Fibroblast of mammary gland (primary cell): Measurements from ENCODE around the gene ELMO1.
A peak's percentile ranks its signal among the peaks of the same experiment; 100 is the strongest.

Experiments used
- DNase-seq: peaks from one replicate; pipeline ENCODE4 v3.0.0-alpha.2; 2010; ENCODE audit warnings: low read depth
- H3K4me3 ChIP-seq: 2 replicates; pipeline ENCODE4 v1.5.1; 2011; ENCODE audit warnings: low read depth, mild to moderate bottlenecking, low read length, moderate library complexity; ENCODE audit not compliant: control insufficient read depth
- TF ChIP-seq, protein P1 (sequence below): conservative IDR thresholded peaks from 2 replicates; pipeline ENCODE4 v1.5.1; 2011; ENCODE audit warnings: low read depth, low read length, inconsistent platforms; ENCODE audit not compliant: control insufficient read depth, insufficient read depth

ELMO1 gene

DNA sequence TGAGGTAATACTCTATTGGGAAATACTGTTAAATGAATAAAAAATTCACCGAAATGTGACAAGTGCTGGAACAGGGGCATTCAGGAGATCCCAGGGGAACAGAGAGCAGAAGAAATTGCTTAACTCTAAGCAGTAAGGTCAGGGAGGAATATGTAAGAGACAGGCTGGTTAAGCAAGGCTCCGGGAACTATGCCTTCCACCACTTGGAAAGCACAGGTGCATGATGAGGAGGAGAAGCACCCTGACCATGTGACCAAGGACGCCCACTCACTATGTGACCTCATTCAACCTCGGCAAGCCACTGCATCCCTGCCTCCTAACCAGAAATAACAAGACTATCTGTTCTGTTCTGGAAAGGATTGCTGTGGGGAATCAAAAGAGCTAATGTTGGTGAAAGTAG lies 218.4 kb downstream of the ELMO1 start:
- H3K4me3 ChIP-seq = no peak overlapping the region
- TF ChIP-seq, protein P1, sequence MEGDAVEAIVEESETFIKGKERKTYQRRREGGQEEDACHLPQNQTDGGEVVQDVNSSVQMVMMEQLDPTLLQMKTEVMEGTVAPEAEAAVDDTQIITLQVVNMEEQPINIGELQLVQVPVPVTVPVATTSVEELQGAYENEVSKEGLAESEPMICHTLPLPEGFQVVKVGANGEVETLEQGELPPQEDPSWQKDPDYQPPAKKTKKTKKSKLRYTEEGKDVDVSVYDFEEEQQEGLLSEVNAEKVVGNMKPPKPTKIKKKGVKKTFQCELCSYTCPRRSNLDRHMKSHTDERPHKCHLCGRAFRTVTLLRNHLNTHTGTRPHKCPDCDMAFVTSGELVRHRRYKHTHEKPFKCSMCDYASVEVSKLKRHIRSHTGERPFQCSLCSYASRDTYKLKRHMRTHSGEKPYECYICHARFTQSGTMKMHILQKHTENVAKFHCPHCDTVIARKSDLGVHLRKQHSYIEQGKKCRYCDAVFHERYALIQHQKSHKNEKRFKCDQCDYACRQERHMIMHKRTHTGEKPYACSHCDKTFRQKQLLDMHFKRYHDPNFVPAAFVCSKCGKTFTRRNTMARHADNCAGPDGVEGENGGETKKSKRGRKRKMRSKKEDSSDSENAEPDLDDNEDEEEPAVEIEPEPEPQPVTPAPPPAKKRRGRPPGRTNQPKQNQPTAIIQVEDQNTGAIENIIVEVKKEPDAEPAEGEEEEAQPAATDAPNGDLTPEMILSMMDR = no peak
- DNase-seq = peak; percentile 42

DNA sequence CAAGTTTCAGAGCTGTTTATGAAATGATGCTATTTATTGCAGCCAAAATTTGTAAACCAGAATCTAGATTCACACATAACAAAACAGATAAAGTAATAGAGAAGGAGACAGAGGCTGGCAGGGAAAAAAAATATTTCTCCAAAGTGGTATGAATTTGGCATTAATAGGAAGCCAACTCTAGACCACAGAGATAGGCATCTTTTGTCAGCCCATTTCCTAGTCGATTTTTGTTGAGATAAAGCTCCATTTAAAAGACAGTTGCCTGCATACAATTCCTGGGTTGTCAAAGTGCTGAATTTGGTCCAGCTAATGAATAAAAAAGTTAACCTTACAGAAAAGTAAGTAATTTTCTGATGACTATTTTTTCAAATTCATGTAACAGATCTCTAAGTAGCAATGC lies 219.3 kb downstream of the ELMO1 start:
- no peak overlapping the region for H3K4me3 ChIP-seq
- DNase-seq = no peak
- TF ChIP-seq, protein P1 = no peak

DNA sequence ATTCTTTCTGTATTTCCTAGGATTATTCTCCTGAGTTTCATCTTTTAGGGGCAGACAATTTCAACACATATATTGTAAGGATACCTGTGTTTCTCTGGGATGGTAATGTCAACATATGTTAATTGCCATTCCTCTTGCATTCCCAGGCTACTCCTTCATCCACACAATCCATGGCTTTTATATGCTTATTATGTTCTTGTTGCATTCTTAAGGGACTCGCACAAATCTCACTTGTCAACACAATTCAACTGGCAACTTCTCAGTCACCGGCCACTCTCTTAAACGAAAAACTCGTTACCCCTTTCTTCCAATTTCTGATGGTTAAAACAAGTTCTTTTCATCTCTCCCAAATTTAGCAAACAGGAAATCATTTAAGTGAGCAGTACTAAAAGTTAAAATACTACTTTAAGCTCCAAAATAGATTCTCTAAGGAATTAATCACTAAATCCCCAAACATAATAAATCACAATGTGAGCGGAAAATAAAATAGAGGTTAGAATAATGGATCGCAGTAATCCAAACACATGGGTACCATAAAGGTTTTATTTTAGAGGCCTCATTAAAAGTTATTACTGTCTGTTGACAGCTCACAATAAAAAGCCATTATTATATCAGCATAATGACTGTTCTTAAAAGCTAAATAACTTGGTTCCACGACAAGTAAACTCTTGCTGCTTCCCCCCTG lies 223.2 kb downstream of the ELMO1 start:
- TF ChIP-seq, protein P1 = no peak

GRCh38 chr7:37224746-37225145 lies 223.9 kb downstream of the ELMO1 start:
- DNase-seq = no peak
- no peak overlapping the region for H3K4me3 ChIP-seq
- TF ChIP-seq, protein P1 = no peak

More for the DNA sequence above, 223.2 kb downstream of the ELMO1 start:
- H3K4me3 ChIP-seq = no peak overlapping the region
- no peak for DNase-seq

- no peak overlapping the region for H3K4me3 ChIP-seq
- TF ChIP-seq, protein P1 = no peak
- no peak for DNase-seq
Measured at GRCh38 chr7:37220664-37221063, 228.0 kb downstream of the ELMO1 start.

GRCh38 chr7:37218956-37219355 lies 229.7 kb downstream of the ELMO1 start:
- DNase-seq = no peak
- TF ChIP-seq, protein P1 = no peak
- H3K4me3 ChIP-seq = no peak overlapping the region

DNA sequence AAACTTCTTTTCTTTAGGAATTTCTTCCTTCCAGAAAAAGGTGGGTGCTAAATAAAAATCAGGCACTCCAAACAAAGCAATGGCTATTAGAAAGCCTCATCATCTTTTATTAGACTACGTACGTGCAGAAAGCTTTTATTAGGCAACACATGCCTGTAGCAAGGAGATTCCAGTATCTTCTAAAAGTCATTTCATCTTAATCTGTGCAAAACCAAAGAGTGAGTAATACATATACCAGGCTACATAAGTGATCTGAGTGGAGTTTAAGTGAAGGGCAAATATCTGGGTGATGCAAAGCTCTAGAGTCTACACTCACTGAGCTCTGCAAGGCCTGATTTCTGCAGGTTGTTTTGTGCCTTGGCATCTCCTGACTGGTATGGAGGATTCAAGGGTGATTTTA lies 231.7 kb downstream of the ELMO1 start:
- TF ChIP-seq, protein P1 = no peak

More for the DNA sequence above, 231.7 kb downstream of the ELMO1 start:
- no peak overlapping the region for H3K4me3 ChIP-seq
- peak; percentile 31 for DNase-seq
